Measurements from ENCODE around the gene NLRC3. TPM values are rescaled to one million over a fixed set of nuclear protein-coding genes. Genes with fewer than 3 reads are reported as not detected.

The NLRC3 gene
- total and polyA plus RNA-seq, 7 donors, result 0.25 to 1.4 (median 0.76) TPM

DNA sequence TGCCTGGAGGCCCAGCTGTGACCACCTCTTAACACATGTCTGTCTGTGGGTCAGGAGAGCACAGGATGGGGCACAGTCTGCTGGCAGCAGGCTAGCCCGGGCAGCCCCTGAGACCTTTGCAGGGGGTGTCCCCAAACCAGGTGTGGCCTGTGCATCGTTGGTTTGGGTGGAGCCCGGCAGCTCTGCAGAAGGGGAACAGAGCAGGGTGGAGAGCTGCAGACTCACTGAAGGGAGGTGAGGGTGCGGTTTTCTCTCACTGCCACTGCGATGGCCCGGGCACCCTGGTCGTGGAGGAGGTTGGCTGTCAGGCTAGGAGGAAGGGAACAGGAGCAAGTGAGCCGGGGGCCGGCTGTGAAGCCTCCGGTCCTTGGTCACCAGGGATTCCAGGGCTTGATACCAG is 28.8 kb downstream of the NLRC3 start:
- intact Hi-C loops (cut with DNase I), result no loop called here

DNA sequence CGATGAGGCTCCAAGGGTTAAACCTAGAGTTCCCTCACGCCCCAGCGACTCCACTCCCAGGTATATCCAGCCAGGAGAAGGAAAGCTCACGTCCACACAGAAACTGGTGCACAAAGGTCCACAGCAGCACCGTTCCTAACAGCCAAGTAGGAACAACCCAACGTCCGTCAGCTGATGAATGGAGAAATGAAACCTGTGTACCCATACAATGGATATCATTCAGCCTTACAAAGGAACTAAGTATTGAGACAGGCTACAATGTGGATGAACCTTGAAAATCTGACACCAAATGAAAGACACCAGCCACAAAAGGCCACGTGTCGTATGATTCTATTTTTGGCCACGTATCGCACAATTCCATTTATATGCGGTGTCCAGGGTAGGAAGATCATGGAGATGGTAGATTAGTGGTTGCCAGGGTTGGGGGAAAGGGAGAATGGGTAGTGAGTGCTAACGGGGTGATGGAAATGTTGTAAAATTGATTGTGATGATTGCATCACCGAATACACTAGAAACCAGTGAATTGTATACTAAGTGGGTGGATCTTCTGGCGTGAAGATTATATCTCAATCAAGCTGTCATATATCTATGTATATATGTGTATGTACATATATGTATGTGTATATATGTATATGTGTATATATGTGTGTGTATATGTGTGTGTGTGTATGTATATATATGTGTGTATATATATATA is 30.1 kb downstream of the NLRC3 start:
- peak overlapping the region; percentile 80 for H3K27ac ChIP-seq
- TF ChIP-seq, protein P1, sequence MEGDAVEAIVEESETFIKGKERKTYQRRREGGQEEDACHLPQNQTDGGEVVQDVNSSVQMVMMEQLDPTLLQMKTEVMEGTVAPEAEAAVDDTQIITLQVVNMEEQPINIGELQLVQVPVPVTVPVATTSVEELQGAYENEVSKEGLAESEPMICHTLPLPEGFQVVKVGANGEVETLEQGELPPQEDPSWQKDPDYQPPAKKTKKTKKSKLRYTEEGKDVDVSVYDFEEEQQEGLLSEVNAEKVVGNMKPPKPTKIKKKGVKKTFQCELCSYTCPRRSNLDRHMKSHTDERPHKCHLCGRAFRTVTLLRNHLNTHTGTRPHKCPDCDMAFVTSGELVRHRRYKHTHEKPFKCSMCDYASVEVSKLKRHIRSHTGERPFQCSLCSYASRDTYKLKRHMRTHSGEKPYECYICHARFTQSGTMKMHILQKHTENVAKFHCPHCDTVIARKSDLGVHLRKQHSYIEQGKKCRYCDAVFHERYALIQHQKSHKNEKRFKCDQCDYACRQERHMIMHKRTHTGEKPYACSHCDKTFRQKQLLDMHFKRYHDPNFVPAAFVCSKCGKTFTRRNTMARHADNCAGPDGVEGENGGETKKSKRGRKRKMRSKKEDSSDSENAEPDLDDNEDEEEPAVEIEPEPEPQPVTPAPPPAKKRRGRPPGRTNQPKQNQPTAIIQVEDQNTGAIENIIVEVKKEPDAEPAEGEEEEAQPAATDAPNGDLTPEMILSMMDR (IDR thresholded peaks at IDR 0.05), result no peak

More for the DNA sequence above, 28.8 kb downstream of the NLRC3 start:
- peak overlapping the region; percentile 80 for H3K27ac ChIP-seq
- H3K9me3 ChIP-seq, result no peaks in the 10 kb centered on the region
- H3K36me3 ChIP-seq (ENCODE audit: insufficient read depth in 1 of 2, low read depth in 1 of 2), result no peaks in the 10 kb centered on the region
- no peaks in the 10 kb centered on the region for H3K27me3 ChIP-seq (ENCODE audit: insufficient read depth in 3 of 3, low read length in 2 of 3)
- no peak overlapping the region for H3K4me3 ChIP-seq
- ATAC-seq (no peak), DNase-seq (no peak)
- WGBS, 3 donors, result 47 to 65% (median 50%) methylated on average over 6 to 10 of the region's 10 CpGs
- peaks cover 12% of the 10 kb centered on the region for H3K4me1 ChIP-seq
- TF ChIP-seq, protein P1 (IDR thresholded peaks at IDR 0.05), result no peak

DNA sequence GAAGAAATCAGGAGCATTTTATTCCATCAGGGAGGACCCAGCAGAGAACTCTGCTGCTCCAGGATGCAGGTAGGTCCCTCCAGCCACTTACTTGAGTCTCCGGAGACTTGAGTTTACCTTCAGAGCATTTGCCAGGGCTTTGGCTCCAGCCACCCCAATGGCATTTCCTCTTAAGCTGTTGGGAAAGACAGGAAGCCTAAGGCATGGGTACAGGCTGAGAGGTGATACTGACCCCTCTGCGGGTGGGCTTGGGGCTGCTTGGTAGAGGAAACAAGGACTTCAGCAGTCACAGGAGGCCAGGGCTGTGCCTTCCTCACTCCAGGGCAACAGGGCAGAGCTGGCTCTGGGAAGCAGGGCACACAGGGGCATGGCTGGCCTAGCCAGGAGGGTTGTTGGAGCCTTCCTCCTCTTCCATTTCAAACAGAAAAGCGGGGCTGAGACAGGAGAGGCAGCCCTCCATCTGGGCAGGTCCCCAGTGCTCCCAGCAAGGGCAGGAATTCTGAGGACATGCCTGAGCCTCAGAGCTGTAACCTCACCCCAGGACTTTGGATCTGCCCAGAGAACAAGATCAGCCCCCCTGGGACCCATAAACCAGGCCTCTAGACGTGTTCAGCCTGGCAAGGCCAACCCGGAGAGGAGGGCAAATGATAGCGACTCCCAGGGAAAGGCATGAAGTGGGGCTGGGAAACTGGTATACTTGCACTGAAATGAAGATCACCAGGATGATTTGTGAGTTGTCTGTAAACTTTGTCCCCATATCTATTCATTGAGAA is 34.4 kb downstream of the NLRC3 start:
- H3K36me3 ChIP-seq (ENCODE audit: insufficient read depth in 1 of 2, low read depth in 1 of 2), result peaks cover 0 to 9% of the 10 kb centered on the region in 2 donors
- H3K9me3 ChIP-seq, result no peaks in the 10 kb centered on the region
- peak overlapping the region; percentile 33 for H3K27ac ChIP-seq
- intact Hi-C loops (cut with DNase I), result no loop called here
- WGBS, 3 donors, result 29 to 42% (median 33%) methylated on average over 6 of the region's 6 CpGs
- H3K27me3 ChIP-seq (ENCODE audit: insufficient read depth in 3 of 3, low read length in 2 of 3), result no peaks in the 10 kb centered on the region
- ATAC-seq (peak in 1 of 4 donors; percentile 21), DNase-seq (no peak)
- TF ChIP-seq, protein P1 (IDR thresholded peaks at IDR 0.05), result no peak
- peaks cover 26% of the 10 kb centered on the region for H3K4me1 ChIP-seq
- H3K4me3 ChIP-seq, result no peak overlapping the region

More for the DNA sequence above, 30.1 kb downstream of the NLRC3 start:
- ATAC-seq (peak; percentile 55 to 75 (median 60)), DNase-seq (no peak)
- H3K9me3 ChIP-seq, result no peaks in the 10 kb centered on the region
- H3K27me3 ChIP-seq (ENCODE audit: insufficient read depth in 3 of 3, low read length in 2 of 3), result no peaks in the 10 kb centered on the region
- intact Hi-C loops (cut with DNase I), result no loop called here
- H3K4me3 ChIP-seq, result no peak overlapping the region
- peaks cover 17% of the 10 kb centered on the region for H3K4me1 ChIP-seq
- WGBS, 3 donors, result 53 to 69% (median 54%) methylated on average over 15 of the region's 15 CpGs
- H3K36me3 ChIP-seq (ENCODE audit: insufficient read depth in 1 of 2, low read depth in 1 of 2), result no peaks in the 10 kb centered on the region

DNA sequence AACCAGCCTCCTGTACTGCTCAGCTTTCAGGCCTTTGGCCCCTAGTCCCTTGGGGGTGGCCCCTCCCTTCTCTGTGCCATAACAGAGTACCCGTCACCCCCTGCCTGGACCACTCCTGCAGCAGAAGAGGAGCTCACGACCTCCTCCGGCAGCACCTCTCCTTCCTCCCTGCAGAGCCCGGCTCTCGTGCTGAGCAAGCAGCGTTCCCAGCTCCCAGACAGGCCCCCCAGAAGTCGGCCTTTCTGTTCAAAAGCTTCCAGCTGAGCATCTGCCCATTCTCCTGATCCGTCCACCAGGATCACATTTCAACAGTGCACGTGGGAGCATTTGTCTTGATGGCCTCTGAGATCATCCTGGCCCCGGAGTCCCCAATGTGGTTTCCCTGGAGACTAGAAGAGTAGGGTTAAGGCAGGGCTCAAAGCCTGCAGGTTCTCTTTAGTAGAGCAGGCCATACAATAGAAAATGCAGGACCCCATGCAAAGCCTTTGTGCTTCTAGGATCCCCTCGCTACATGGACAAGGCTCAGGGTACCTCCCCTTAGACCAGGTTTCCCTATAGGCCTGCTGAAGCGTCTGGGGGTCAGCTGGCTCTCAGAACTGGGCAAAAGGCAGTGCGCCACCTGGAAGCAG is 35.6 kb downstream of the NLRC3 start:
- Histone ChIP-seq H3K4me1 (peaks cover 28% of the 10 kb centered on the region), H3K27ac (no peak overlapping the region), H3K4me3 (no peak overlapping the region), H3K36me3 (ENCODE audit: insufficient read depth in 1 of 2, low read depth in 1 of 2) (peaks cover 0 to 9% of the 10 kb centered on the region in 2 donors), H3K27me3 (ENCODE audit: insufficient read depth in 3 of 3, low read length in 2 of 3) (no peaks in the 10 kb centered on the region), H3K9me3 (no peaks in the 10 kb centered on the region)
- 66 to 88% (median 74%) methylated on average over 13 of the region's 13 CpGs for WGBS, 3 donors
- intact Hi-C loops (cut with DNase I), result no loop called here
- TF ChIP-seq, protein P1 (IDR thresholded peaks at IDR 0.05), result no peak
- DNase-seq (no peak), ATAC-seq (no peak)

All from psoas muscle (tissue), 8 donors.